ENCODE data around the gene HRH2.
"Not testable (repeated sequence)": the region's sequence is repeated elsewhere in the genome, so short reads cannot be mapped to it uniquely, and the experiment has no call there.

Gene HRH2

GRCh38 chr5:175650430-175651205 is 7.3 kb upstream of the HRH2 start:
- not testable (repeated sequence) for DNase-seq

- DNase-seq = peak; percentile 49 to 67
Observed at GRCh38 chr5:175652741-175653663, 4.9 kb upstream of the HRH2 start.

- no peak for DNase-seq
Observed at GRCh38 chr5:175653763-175654162, 4.1 kb upstream of the HRH2 start.

GRCh38 chr5:175654339-175654738 is 3.5 kb upstream of the HRH2 start:
- no peak for DNase-seq

GRCh38 chr5:175654807-175655206 is 3.1 kb upstream of the HRH2 start:
- no peak for DNase-seq

GRCh38 chr5:175655411-175655810 is 2.5 kb upstream of the HRH2 start:
- DNase-seq = no peak

- no peak for DNase-seq
Observed at GRCh38 chr5:175656966-175657365, 905 bp upstream of the HRH2 start.

GRCh38 chr5:175658299-175659145 is 651 bp downstream of the HRH2 start:
- DNase-seq = peak; percentile 14 to 23

- DNase-seq = no peak
Observed at GRCh38 chr5:175659546-175660253, 1.8 kb downstream of the HRH2 start.

- no peak for DNase-seq
Observed at GRCh38 chr5:175663186-175664184, 5.6 kb downstream of the HRH2 start.

GRCh38 chr5:175664723-175665122 is 6.9 kb downstream of the HRH2 start:
- DNase-seq = no peak

GRCh38 chr5:175666216-175666615 is 8.3 kb downstream of the HRH2 start:
- no peak for DNase-seq

- no peak for DNase-seq
Observed at GRCh38 chr5:175668006-175668405, 10.1 kb downstream of the HRH2 start.

GRCh38 chr5:175670372-175670771 is 12.5 kb downstream of the HRH2 start:
- DNase-seq = no peak

GRCh38 chr5:175671013-175671412 is 13.1 kb downstream of the HRH2 start:
- no peak for DNase-seq

- no peak for DNase-seq
Observed at GRCh38 chr5:175672976-175673648, 15.2 kb downstream of the HRH2 start.

GRCh38 chr5:175674731-175675346 is 17.0 kb downstream of the HRH2 start:
- DNase-seq = no peak

GRCh38 chr5:175675873-175676272 is 18.0 kb downstream of the HRH2 start:
- DNase-seq = no peak

GRCh38 chr5:175677571-175677970 is 19.7 kb downstream of the HRH2 start:
- no peak for DNase-seq

GRCh38 chr5:175678074-175678473 is 20.2 kb downstream of the HRH2 start:
- no peak for DNase-seq

All from CD4-positive, alpha-beta T cell treated with Interleukin-1 beta for 1 hour (primary cell).